HG02884 (cell line): ENCODE results near the gene EVL.

Source experiments
- ATAC-seq: cut with Tn5 transposase; IDR thresholded peaks from one replicate; pipeline ENCODE4 v1.9.1; 2021; ENCODE audit warnings: mild to moderate bottlenecking, moderate library complexity; ENCODE audit not compliant: unreplicated experiment

The EVL gene

GRCh38 chr14:100192250-100192671 lies 127.0 kb downstream of the EVL start:
- no peak for ATAC-seq

GRCh38 chr14:100192672-100193416 lies 127.6 kb downstream of the EVL start:
- ATAC-seq: peak; percentile 99
